DMS 273 (cell line): ENCODE measurements around the gene SFRP5.

Experiments used
- DNase-seq: peaks from one replicate; lab custom pipeline; 2025; ENCODE audit not compliant: unreplicated experiment; lab: John Stamatoyannopoulos, UW

Gene SFRP5

DNA sequence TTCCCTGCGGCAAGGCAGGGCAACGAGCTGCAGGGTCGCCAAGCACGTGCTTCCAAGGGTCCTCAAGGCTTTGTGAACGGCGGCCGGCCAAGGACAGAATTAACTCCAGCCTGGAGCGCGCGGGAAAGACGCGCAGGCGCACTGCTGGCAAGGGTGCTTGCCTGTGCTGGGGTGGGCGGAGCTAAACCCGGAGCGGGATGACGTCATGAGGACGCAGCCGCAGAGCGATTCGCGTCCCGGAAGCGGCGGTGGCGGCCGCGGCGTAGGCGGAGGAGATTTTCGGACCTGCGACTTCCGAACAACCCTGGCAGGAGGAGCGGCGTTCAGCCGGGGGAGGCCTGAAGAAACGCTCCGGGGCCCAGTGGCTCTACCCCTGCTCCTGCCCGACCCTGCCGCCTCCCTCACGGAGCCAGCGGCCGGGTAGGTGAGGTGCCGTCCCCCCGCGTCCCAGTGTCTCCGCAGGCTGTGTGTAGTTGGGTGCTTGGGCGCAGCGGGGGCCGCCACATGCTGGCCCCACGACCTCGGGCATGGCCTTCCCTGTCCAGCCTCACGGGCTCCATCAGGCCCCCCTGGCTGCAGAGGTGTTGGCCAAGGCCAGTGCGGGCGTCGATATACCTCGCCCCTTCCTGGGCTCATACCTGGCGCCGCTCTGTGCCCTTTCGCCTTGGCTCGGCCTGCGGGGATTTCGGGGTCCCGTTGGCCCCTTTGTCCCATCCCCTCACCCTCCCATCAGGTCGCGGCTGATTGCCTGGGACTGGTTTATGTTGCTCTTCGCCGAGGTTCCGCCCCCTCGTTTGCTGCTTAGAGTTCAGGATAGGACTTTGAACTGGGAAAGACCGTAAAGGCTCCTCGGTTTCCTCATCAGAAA is 34.7 kb downstream of the SFRP5 start, which contains the start of gene ZFYVE27:
ZFYVE27 (plus strand) TSS at position 227 of the 868 bp plus-strand sequence. CDS start 1,350 bp downstream, outside the sequence.
- peak; percentile 95 for DNase-seq

DNA sequence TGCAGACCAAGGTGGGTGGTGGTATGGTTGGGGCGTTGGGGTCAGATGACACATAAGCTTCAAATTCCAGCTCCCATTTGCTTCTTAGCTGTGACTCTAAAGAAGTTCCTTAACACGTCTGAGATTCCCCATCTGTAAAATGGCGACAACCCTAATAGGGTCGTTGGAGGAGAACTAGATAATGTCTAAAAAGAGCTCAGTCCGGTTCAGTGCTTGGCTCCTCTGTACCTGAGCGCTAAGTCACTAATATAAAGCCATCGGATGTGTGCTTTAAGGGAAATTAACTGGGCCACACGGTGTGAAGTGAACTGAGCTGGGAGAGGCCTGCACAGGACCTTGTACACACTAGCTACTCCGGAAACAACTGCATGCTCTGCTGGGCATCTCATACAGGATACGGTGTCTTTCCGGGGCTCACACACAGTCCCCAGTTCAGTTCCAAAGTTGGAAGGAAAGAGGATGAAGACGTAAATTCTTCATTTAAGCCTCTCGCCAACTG is 35.3 kb downstream of the SFRP5 start:
- DNase-seq, result no peak

DNA sequence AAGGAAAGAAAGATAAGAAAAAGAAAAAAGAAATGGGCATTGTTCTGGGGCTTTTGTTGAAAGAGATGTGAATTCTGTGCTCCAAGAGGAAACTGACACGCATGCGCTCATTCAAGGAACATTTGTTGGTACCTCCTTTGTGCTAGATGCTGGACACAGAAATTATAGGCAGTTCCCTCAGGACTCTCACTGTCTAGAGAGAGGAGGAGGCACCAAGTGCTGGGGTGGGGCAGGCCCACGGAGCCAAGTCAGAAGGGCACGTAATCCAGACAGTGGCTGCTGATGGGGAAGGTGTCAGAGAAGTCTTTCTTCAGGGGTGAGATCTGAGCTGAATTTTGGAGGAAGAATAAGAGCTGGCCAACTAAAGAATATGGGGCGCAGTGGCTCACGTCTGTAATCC is 37.8 kb downstream of the SFRP5 start:
- no peak for DNase-seq

DNA sequence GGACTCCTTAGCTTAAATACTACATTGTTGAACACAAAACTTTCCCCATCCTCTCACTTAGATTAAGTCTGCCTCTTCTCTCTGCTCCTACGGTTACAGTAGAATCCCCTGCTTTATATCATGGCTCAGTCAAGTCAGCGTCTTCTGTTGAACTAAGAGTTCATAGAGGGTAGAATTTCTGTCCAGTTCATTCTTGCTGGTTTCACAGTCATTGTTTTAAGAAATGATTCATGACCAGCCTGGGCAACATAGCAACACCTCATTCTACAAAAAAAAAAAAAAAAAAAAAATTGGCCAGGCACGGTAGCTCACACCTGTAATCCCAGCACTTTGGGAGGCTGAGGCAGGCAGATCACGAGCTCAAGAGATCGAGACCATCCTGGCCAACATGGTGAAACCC is 38.5 kb downstream of the SFRP5 start:
- no peak for DNase-seq

DNA sequence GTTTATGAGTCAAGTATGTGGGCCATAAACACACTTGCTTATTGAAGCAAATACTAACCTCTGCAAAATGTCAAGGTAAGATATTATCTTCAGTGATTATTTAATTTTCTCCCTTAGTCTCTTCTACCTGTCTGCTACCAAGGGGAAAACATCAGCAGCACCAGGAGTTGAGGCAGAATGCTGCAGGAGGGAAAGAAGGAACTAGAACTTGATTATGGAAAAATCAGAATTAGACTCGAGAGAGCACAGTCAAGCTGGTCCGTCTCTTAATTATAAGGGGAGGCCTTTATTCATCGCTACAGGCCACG is 39.8 kb downstream of the SFRP5 start:
- DNase-seq, result no peak

DNA sequence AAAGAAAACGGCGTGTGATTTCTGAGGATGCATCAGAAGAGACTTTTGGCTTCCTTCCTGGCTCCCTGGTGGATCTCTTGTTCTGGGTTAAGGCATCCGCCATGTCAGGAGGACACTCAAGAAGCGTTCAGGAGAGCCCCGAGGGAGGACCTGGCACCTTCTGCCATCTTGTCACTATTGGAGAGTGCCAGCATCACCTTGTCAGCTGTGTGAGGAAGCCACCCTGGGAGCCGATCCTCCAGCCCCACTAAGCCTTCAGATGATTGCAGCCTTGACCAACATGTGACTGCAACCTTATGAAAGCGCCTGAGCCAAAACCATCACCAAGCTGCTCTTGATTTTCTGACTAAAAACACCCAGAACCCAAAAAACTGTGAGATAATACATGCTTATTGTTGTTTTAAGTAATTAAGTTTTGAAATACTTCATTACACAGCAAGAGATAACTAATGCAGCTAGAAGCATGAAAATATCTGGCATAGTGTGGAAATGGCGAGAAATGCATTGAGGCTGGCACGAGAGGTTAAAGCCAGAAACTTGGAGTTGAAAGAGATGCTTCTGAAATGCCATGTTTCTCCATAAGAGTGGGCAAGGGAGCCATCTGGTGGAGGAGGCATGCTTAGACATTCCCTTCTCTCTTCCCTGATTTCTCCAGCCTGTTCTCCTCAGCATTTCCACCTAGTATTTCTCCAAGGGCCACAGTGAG is 40.3 kb downstream of the SFRP5 start:
- peak; percentile 86 for DNase-seq

DNA sequence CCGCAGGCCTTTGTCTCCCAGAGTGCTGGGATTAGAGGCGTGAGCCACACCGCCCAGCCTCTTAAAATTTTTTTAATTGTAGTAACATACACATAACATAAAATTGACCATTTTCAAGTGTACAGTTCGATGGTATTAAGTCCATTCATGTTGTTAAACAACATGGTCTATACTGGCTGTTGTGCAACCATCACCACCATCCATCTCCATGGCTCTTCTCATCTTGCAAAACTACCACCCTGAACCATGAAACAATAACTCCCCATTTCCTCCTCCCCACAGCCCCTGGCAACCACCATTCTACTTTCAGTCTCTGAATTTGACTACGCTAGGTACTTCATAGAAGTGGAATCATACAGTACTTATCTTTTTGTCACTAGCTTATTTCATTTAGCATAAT is 42.8 kb downstream of the SFRP5 start:
- DNase-seq, result no peak

DNA sequence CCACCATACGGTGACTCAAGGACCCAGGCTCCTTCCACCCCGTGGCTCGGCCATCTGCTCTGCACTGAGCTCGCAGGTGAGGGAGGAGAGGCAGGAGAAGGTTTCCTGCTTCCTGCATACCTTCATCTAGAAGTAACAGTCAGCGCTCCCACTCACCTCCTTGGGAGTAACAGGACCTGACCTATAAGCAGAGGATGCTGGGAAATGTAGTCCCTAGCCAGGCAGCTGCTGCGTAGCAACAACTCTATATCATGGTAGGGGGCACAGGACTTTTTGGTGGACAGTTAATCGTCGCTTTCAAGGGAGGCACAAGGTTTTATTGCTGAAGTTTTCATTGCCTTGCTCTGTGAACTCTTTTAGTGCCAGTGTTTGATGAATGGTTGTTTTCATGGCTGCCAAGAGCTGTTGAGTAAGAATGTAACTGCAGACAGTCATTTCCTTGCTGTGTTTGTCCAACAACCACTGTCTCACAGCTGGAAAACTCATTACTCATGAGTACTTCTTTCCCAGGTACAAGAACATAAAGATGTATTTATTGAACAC is 45.1 kb downstream of the SFRP5 start:
- no peak for DNase-seq

DNA sequence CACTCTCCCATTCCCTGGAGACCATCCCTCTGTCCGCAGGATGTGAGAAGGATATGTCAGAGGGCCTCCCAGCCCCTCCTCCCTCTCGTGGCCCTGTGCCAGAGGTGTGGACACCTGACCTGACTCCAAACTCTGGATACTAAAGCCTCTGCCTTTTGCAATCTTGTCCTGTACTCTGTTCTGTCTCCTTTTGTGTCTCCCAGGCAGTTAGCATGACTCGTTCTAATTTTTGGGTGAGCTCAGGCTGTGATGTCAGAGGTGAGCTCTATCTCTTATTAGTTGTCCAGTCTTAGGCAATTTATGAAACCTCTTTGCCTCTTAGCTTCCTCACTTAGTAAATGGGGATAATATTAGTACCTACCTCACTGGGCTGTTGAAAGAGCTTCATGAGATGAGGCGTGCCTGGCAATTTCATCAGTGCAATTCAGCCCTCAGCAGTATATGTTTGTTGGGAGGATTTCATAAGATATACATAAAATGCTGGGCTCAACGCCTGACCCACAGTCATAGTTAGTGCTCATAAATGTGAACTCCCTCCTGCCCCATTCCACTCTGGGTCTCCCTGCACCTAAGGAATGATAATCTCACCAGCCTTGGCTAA is 47.4 kb downstream of the SFRP5 start:
- DNase-seq, result no peak

DNA sequence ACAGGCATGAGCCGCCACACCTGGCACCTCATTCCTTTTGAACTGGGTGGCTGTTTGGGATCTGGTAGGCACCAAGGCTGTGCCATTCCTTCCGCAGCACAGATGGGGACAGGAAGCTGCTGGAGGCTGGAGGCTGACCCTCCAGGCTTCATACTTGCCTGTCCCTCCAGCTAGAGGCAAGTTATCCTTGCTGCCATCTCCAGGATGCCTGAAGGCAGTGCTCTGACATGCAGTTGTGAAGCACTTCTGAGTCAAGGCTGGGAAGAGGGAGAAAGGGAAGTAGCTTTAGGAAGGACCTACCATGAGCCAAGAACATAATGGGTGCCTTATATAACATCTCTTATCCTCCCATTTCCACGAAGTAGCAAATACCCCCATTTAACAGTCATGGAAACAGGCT is 48.8 kb downstream of the SFRP5 start:
- DNase-seq, result no peak

DNA sequence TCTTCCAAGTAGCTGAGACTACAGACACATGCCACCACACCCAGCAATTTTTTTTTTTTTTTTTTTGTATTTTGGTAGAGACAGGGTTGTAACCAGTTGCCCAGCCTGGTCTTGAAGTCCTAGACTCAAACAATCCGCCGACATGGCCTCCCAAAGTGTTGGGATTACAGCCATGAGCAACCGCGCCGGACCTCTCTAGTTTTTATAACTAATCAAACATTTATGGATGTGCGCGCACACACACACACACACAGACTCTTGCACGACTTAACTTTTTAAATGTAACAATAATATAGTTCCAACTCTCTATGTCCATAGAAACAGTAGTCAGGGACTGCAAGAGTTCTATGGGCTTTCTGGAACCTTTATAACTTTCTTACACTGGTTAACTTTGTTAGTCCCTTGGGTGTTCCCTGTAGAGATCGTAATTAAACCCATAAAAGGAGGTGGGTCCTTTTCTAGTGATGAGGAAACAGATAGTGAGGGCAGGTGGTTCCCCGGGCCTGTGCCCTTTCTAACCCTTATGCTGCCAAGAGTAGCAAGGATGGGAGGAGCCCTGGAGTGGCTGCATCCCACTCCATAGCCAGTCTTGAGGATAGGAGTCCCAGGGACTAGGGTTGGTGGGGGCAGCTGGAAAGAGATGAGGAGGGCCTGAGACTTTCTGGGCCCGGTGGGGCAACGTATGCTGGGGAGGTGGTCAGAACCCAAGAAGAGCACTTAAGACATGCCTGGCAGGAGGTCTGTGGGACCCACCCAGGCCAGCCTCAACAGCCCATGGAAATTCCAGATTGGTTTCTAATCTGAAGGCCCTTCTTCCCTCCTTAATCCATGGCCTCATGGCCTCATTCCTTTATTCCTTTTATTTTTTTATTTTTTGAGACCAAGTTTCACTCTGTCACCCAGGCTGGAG is 49.7 kb downstream of the SFRP5 start:
- DNase-seq, result no peak

DNA sequence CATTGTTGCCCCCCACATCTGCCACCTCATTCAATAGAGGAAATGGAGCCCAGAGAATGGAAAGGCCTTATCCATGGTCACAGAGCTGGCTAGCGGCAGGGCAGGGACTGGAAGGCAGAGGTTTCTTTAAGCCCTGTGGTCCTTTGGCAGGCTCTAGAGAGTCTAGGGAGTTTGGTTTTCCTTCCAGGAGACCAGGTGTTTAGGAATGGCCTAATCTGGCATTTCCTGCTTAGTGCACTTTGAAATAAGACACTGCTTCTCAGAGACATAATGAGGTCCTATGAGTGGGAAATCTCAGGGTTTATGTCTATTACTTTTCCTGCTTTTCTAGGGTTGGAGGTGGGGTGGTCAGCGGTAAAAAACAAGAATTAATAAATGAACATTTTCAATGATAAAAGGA is 52.2 kb downstream of the SFRP5 start:
- peak; percentile 39 for DNase-seq

DNA sequence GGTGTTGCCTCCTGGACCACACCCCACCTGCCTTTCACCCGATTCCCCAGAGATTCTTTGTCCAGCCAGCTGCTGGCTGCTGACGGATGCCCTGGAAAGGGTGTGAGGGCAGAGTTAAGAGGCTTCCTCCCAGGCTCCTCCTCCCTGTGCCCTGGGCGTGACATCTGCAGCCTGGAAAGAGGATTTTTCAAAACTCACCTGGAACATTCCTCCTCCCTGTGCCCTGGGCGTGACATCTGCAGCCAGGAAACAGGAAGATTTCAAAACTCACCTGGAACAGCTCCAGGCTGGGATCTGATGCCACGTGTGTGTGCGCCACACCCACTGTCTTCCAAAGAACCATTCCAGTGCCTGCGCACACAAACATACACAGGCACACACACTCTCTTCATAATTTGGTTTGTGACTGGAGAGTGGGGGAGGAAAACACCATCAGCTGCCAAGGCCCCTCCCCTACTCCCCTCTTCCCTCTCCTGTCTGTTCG is 53.1 kb downstream of the SFRP5 start:
- peak; percentile 29 for DNase-seq

DNA sequence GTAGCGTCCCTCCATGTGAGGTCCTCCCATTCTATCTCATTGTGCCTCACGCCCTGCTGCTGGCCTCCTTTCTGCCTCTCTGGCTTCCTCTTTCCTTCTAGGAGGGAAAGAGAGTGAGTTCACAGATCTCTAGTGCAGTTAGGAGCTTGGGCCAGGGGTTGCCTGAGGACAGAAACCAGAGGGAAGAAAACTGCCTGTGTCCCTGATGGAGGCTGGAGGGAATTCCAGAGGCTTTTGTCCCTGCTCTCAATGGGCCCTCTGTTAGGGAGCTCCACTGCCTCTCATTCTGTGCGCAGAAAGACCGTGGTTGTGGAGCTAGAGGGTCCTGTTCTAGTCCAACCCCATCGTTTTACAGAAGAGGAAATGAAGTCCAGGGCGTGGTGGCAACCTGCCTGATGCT is 53.6 kb downstream of the SFRP5 start:
- no peak for DNase-seq

DNA sequence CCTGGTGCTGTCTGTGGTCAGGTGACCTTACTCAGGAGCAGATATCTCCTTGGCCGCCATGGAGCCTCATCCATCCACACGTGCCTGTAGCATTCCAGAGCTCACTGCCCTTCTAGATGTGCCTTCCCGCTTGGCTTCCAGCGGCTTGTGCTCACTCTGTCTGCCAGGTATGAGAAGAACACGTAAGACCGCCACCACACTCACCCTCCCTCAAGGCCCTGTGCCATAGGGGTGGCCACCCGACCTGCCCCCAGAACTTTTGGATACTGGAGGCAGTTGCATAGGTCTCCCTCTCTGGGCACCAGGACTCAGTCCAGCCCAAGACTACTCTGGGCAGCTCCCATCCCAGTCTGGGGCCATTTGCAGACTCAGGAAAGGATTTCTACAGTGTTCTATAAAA is 54.2 kb downstream of the SFRP5 start:
- DNase-seq, result no peak
